OCI-M2 (cell line): Measurements from ENCODE around the gene SNX17.
A peak's percentile ranks its signal among the peaks of the same experiment; 100 is the strongest.

ENCODE experiments used
- DNase-seq: peaks from one replicate; lab custom pipeline; 2025; ENCODE audit not compliant: unreplicated experiment; lab: John Stamatoyannopoulos, UW

The SNX17 gene

GRCh38 chr2:27362678-27363420 is 7.6 kb upstream of the SNX17 start:
- no peak for DNase-seq

- DNase-seq, result no peak
These were observed 6.5 kb upstream of the SNX17 start for GRCh38 chr2:27363933-27364332.

DNA sequence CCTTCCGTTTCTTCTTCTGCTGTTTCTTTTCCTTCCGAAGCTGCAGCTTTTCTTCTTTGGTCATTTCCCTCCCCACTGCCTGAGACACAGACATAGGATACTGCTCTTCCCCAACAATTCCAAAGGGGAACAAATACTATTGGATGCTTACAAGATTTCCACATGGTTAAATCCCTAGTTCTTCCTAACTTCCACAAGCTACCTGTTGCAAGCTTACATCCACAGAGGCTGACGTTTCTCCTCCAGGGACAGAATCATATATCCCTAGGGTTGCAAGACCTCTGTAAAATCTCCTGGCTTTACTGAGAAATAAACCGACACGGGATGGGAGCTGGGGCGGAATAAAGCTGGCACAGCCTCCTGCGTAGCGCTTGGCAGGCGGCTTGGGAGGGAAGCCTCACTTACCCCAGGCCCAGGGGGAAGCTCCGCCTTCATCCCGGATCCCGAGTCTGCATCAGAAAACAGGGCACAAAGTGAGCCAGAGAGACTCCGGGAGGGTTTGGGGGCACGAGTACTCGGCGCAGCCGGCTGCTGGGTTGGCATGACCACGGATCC is 868 bp upstream of the SNX17 start:
- DNase-seq, result no peak

DNA sequence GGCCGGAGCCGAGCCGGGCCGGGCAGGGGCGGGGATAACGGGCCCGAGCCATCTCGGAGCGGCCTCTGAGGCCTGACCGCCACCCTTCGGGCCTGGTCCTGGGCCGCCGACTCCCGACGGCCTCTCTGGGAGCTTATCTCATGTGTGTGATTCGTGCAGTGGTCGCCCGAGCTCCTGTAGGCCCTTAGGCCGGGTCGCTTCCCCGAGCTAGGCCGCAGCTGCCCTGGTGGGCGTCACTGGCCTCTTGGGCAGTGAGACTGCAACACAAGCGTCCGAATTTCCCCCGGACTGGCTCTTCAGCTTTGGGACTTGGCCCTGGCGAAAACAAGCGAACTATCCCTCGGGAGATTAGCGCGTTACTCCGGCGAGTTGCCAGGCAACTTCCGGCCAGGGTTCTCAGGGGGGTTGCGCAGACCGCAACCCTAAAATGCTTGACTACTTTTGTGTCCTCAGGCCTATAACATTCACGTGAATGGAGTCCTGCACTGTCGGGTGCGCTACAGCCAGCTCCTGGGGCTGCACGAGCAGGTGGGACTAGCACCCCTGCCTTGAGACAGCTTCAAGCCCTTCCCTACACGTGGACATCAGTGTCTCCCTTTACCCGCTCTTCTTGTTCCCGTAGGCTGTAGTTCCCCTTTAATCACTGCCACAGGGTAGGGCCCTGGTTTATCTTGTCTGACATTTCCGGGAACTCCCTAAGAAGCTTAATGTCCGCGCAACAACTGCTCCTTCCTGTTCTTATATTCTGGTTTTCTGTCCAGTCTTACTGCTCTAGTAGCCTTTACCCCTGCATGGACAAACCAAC is 602 bp downstream of the SNX17 start:
- no peak for DNase-seq

DNA sequence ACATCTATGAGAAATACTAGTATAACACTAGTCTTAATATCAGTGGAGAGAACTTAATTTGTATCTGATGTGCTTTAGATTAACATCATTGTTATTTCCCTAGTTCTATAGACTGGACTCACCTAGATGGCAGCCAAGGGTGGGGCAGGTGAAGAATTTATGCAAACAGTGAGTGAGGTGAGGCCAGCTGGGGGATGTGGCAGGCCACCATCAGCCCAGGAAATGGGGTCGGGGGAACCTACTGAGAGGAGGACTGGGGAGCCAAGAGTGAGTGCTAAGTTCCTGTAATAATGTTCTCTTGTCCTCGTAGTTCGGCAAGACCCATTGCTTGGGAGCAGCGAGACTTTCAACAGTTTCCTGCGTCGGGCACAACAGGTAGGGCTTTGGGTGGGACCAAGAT is 2.5 kb downstream of the SNX17 start:
- no peak for DNase-seq

DNA sequence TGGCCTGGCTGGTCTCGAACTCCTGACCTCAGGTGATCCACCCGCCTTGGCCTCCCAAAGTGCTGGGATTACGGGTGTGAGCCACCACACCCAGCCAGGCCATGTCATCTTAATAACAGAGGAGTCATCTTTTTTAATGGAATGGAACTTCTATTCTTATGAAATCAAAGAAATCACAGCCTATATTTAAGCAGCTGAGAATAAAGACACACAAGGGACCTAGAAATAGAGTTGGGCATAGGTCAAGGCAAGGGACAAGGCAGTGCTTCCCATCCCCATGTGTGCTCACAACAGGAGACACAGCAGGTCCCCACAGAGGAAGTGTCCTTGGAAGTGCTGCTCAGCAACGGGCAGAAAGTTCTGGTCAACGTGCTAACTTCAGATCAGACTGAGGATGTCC is 3.2 kb downstream of the SNX17 start:
- DNase-seq, result no peak

GRCh38 chr2:27375513-27376099 is 5.2 kb downstream of the SNX17 start:
- DNase-seq, result no peak

DNA sequence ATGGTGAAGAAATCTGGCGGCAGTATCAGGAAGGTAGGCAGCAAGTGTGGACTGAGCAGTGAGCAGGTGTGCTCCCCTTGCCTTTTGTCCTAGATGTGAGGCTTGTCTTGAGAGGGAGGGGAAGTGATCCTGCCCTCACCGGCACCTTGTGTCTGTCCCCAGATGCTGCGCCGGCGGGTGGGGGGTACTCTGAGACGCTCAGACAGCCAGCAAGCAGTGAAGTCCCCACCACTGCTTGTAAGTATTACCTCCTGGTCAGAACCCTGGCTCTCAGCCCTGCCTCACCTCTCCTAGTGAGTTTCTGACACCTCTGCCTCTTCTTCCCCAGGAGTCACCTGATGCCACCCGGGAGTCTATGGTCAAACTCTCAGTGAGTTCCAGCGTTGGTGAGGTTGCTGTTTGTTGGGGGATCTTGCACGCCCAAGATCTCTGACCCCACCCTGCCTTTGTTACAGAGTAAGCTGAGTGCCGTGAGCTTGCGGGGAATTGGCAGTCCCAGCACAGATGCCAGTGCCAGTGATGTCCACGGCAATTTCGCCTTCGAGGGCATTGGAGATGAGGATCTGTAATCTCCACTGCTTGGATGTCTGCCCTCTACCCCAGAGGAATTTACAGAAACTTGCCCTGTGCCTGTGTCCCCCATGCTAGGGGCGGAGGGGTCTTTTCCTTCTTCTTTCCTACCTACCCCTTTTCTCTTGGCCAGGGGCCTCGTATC is 5.9 kb downstream of the SNX17 start:
- DNase-seq, result no peak

- no peak for DNase-seq
These were observed 6.6 kb downstream of the SNX17 start for GRCh38 chr2:27376866-27377617.

- no peak for DNase-seq
These were observed 7.2 kb downstream of the SNX17 start for GRCh38 chr2:27377618-27378095.

GRCh38 chr2:27378096-27378808 is 7.8 kb downstream of the SNX17 start:
- no peak for DNase-seq

DNA sequence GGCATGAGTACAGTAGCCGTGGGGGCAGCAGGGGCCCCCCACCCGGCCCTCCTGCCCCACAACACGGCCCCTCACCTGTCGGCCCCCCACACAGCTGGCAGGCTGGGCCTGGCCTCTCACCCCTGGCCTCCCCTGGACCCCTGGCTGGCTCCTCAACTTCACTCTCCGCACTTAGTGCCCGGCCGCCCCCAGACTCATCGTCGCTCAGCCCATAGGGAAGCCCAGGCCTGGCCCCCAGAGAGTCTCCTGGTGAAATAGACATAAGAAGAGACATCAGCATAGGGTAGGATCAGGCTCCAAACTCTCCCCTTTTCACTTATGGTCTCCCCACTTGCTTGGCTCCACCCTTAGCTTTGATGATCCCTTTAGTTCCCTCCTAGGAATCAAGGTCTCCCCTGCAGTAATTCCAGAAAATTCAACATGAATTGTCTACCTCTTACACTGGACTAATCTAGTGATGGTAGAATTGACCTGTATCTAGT is 8.4 kb downstream of the SNX17 start:
- no peak for DNase-seq

DNA sequence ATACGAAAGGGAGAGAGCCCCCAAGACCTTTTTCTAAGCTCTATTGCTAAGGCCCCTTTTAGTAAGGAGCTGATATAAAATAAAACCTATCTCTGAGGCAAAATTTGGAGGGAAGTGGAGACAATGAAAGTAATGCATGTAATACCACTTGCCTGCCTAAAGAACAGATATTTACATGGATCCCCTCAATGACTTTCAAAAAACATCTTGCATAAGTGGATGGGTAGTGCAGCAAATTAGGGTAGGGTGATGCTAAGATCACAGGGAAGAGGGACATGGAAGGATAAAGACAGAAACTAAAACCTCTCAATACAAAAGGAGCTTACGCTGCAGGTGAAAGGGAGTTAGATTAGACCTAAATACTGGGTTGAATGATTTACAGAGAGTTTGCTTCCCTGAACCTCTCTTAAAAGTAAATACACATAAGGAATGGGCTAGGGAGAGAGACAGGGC is 9.0 kb downstream of the SNX17 start:
- no peak for DNase-seq

DNA sequence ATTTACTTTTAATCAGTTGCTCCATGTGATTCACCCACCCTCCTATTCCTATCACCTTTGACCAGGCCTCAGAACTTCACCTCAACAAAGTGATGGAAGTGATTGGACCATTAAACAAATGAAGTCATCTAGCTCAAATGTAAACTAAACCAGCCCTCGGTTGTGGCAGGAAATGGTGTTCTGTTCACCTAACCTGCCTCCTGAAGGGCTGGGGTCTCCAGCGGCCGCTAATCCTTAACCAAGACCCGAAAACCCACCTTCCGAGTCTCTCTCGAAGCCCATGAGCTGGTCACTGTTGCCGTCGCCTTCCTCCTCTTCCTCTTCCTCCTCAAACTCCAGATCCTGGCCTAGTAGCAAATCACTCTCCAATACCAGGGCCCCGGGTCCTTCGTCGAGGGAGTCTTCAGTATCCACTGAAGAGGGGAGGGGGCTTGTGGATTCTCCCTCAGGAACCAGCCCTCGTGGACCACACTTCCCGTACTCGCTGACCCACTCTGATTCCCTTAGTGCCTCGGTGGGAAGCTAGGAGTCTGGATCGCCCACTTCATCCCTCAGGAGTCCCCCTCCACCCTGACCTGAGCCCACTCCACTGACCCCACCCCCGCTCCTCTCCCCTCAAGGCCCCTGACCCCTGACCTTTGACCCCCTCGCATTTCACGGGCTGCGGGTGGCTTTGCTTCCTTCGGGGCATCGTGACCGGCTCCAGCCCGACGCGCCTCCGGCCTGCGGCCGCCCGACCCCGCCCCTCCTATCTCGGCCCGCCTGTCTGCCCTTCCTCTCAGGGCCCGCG is 9.6 kb downstream of the SNX17 start:
- no peak for DNase-seq

- peak; percentile 30 for DNase-seq
These were observed 10.5 kb downstream of the SNX17 start, which contains the start of gene ZNF513 for GRCh38 chr2:27380626-27381545. Gene ZNF513, minus strand, starts transcription at chr2:27380734. Its CDS starts 208 bp downstream, at chr2:27380526.

GRCh38 chr2:27381577-27382181 is 11.3 kb downstream of the SNX17 start:
- DNase-seq, result no peak
